ENCODE results near the gene GPC6.
A peak's percentile ranks its signal among the peaks of the same experiment; 100 is the strongest.

Gene GPC6

DNA sequence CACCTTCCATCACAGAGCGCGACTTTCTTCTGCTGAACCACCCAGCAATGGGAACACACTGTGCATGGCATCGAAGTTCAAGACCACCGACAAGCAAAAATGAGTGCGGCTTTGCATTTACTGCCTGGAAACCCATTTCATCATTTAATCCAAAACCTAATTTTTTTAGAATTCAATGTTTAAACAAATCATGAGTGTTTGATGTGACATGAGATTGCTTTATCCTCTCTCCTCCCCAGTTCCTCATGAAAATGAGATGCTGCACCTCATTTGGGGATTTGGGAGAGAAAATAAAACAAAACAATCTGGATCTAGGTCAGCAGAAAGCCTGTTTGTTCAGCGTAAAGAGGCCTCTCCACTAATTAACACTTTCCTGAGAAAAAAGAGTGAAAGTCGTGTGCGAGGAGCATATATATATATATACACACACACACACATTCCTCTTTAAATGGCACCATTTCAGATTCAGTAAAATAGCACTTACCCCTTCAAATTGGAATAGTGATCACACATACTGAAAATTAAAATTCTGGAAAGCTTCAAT, 1126.6 kb downstream of the GPC6 start:
- no peak for DNase-seq (ENCODE audit: low spot score)

DNA sequence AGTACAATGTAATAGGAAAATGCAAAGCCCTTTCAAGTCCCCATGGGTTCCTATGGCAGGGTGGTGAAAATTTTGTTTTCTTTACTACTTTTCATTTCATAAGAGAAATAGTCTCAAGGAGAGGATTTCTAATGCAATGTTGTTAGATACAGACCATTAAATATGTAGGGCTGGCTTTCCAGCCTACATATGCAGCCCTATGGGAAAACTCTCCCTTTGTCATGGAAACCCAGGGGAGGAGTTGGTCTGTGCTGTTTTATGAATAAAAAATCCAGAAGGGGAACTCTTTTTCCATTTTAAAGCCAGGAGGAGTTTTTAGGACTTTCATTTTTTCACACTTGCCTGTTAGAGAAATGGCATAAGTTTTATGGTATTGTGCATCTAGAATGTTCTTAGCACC, 1133.3 kb downstream of the GPC6 start:
- DNase-seq (ENCODE audit: low spot score): no peak

DNA sequence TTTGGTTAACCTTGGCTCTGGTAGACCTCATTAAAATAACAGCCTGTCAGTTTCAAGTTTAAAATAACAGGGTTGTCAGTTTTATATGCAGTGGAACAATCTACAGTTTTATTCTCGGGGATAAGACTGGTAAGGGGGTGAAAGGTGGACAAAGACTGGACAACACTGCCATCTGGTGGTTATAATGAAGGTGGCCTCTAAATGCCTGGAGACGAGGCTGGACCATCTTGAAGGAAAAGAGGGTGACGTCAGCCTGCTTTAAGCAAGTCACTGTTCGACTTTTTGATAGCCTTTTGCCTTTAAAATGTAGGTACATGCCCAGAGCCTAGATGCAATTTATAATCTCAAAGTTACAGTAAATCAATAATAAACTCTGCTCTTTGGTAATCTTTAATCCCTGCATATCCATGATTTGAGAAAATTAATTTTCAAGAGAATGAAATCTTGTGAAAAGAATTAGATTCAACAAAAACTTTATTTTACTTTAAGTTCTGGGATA, 1135.9 kb downstream of the GPC6 start:
- peak; percentile 75 for DNase-seq (ENCODE audit: low spot score)

DNA sequence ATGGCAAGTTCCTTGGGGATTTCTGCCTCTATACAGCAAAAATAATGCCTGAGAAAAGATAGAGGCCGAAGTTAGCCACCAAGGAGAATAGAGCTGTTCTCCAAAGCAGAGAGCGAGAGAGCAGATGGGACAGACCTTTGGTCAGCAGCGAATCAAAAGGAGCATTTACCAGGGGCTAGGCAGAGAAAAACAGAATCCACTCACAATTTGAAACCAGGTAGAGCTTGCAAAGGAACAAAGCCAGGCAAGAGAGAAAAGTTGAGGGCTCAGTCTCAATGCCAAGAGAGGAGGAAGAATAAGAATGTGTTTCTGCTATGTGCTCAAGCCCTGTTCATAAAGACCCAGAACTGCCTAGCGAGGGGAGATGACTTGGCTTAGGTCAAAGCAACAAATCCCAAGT, 1140.1 kb downstream of the GPC6 start:
- DNase-seq (ENCODE audit: low spot score): no peak

DNA sequence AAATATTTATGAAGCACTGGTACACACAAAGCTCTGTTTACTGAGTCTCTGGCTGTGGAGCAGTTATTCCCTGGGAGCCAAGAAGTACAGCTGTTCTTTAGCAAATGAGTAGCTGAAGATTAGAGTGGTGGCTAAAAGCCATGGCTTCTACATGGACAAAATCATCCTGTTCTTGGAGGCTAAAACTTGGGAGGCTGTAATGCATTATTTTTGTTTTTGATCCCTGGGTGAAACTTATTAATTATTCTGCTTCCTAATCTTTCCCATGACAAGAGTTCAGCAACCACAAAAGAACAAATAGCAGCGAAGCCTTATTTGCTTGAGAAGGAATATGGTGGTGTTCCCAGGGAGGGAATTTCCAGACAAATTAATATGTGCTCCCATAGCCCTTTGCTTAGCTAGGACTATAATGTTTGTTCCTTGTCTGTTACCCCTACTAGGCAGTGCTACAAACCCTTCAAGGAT, 1143.4 kb downstream of the GPC6 start:
- DNase-seq (ENCODE audit: low spot score): no peak

DNA sequence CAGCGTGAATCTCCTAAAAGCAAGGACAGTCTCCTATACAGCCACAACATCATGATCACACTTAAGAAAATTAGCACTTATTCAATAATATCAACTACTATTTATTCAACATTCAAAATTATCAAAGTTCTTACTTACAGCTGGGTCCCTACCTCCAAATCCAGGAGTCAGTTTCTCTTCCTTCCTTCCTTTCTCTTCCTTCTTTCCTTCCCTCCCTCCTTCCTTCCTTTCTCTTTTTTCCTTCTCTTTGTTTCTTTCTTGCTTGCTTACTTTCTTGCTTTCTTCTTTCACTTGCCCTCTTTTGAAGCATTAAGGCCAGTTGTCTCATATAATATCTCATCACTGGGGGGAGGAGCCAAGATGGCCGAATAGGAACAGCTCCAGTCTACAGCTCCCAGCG, 1145.2 kb downstream of the GPC6 start:
- DNase-seq (ENCODE audit: low spot score): no peak

DNA sequence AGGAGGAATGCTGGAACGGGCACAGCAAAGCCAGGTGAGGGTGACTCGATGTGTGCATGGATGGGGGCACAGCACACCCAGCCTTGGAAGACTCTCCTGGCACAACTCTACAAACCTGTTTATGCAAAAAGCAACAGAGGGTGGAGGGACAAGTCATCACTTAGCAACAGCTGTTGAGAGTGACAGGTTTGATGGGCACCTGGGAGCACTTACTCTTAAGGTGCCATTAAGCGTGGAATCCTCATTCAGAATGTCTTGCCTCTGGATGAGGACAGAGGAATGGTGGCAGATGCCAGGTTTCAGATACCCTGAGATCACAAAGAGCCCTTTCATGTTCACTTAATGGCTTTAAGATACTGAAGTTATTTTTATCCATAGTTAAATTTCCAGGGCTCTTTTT, 1155.9 kb downstream of the GPC6 start:
- no peak for DNase-seq (ENCODE audit: low spot score)

DNA sequence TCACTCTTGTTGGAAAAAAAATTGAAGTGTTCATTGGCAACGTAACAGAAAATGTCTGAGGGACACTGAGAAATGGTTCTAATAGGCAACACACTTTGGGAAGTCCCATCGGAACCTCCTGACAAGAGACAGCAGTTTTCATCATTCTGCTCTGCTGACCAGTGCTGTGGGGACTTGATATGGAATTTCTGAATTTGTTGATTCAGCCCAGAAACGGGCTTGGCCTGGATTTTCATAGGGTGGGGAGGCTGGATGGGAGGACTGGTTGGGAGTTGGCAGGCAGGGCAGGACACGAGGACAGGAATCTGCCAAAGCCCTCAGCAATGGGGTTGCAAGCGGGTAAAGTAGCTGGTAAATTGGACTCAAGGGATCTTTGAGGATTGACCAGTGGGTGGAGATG, 1156.4 kb downstream of the GPC6 start:
- no peak for DNase-seq (ENCODE audit: low spot score)

DNA sequence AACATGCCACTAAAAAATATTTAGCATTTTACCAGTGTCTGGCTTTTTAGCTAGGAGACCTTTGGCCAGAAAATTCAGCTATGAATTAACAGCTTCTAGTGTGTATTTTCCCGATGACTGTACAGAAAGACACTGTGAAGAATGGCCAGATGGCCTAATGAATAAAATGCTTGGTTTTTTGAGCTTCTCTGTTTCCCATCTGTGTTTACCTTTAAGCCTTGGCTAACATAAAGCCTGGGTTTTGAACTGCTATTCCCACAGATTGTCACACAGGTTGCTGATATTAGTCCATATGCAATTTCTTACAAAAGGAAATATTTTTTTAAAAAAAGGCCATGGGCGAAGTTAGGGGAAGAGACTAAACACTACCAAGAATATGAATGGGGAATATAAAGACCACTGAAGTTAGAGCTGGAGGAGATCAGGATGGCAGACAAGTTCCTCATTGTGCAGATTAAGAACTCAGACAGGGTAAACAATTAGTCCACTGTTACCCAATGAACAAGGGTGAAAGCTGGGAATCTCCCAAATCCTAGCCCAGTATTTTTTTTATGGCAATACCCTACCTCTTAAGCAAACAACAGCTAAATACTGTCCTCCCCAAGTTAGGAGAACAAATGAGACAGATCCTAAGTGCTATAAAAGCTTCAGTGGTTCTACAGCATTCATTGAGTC, 1157.8 kb downstream of the GPC6 start:
- DNase-seq (ENCODE audit: low spot score): no peak

DNA sequence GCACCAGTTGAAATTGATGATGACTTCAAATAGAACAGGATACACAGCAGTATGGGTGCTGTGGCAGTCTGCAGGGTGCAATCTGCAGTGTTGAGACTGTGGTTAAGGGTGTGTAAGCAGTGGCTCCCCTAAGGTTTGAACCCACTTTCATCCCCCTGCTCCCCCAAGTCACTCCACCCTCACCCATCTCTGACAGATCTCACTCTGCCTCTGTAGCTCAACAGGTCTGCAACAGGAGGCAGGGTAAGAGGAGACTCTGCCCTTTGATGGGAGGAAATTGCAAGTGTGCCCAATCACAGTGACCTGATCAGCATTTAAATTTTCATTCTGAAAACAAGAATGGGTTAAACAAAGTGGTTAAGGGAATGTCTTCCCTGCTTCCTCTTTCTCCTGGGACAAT, 1160.4 kb downstream of the GPC6 start:
- no peak for DNase-seq (ENCODE audit: low spot score)

DNA sequence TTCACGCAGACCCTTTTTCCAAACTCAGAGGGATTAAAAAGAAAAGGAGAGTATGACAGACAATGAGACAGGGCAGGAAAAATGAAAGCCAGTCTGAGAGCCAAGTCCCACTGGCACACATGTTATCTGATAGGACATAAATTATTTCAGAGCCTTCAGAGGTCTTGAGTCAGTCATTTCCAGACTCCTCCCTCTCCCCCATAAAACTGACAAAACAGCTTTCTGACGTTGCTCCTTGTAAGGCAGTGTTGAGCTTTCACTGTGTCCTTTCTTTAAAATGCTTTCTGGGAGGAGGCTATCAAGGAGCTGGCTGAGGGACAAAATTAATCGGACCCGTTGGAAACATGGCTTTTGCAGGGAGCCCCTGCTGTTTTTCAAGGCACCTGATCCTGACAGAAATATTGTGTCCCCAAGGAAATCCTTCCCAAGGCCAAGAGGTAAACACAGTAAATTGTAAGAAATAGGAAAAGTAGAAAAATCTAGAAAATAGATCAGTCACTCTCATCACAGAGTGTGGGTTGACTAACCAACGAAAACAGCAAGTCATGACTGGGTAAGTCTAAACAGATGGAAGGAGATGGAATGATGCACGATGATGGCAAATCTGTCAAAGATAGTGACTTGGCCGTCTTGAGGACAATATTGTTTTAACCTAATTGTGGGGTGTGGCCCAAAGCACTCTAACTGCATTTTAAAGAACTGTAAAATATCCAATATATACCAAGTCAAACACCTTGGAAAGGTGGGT, 1163.2 kb downstream of the GPC6 start:
- no peak for DNase-seq (ENCODE audit: low spot score)

DNA sequence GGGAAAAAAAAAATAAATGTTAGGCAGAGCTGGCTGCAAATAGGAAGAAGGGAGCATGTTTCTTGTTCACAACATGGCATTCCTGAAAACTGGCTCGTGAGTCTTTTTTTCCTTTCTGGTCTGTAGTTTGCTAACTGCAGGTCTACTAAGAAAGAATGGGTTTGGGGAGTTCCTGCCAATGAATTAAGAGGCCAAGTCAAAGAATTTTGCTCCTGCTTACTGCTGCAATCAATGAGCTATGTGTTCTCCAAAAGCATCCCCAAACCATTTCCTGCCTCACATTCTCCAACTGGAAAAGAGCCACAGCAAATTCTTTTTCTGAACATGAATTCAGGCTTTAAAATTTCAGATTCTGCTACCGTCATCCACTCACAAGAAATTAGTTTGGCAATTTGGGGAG, 1164.3 kb downstream of the GPC6 start:
- no peak for DNase-seq (ENCODE audit: low spot score)

DNA sequence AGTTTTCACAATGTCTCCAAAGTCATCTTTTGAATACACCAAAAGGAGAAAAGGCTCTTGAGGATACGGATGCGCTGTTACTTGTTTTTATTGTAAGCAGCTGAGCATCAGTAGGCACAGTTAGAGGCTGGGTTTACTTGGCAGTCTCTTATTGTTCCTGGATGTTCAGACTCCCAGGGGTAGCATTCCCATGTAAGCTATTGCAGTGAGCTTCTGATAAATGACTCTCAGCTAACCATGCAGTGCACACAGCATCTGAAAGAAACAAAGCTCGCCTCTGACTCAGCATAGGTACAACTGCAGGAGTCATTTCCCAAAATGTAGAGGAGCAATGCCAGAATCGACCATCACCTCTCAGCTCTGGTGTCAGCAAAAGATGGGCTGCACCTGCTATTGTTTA, 1168.1 kb downstream of the GPC6 start:
- DNase-seq (ENCODE audit: low spot score): no peak

DNA sequence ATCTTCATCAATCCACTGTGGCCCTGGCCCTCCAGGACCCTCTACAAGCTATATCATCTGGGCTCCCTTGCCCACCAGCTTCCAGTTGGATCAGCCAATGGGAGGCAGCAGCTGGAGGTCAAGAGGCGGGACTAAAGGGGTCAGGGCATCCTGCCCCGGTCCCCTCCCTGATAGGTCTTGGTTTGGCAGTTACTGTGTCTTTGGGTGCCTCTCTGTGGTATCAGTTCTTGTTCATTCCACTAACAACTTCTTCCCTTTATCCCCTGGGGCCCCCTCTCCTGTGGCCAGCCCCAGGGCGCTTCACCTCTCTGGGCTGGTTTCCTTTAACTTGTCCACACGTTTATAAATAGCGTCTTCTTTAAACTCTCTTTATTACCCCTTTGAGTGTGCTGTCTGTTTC, 1169.3 kb downstream of the GPC6 start:
- no peak for DNase-seq (ENCODE audit: low spot score)

DNA sequence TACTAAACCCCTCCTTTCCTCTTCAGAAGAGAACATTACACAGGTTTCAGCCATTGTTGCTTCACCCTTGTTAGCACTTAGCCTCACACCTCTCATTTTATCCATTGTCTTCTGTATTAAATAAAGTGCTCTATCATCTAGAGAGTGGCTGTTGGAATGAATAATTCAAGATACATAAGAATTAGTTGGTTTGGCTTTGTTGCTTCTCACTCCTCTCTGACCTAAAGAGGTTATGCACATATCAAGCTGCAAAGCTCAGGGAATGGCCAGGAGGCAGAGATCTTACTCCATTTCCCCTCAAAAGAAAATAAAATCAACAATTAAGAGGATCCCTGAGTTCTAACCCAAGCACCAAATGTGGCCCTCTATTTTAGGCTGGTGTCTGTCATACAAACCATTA, 1173.2 kb downstream of the GPC6 start:
- DNase-seq (ENCODE audit: low spot score): no peak

DNA sequence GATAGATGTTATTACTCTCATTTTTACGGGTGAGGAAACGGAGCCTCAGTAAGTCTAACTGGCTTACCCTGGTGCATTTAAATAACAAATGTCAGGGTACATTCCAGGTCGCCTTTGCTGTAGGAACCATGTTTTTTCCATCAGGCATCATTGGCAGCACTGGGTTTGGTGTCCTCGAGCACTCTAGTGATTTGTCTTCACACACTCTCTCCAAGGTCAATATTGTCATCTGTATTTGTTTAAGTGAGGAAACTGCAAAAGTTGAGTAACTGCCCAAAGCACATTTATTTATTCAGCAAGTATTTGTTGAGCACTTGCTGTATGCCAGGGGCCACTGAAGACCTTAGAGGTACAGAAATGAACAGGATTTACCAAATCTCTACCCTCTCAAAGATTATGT, 1174.3 kb downstream of the GPC6 start:
- DNase-seq (ENCODE audit: low spot score): no peak

DNA sequence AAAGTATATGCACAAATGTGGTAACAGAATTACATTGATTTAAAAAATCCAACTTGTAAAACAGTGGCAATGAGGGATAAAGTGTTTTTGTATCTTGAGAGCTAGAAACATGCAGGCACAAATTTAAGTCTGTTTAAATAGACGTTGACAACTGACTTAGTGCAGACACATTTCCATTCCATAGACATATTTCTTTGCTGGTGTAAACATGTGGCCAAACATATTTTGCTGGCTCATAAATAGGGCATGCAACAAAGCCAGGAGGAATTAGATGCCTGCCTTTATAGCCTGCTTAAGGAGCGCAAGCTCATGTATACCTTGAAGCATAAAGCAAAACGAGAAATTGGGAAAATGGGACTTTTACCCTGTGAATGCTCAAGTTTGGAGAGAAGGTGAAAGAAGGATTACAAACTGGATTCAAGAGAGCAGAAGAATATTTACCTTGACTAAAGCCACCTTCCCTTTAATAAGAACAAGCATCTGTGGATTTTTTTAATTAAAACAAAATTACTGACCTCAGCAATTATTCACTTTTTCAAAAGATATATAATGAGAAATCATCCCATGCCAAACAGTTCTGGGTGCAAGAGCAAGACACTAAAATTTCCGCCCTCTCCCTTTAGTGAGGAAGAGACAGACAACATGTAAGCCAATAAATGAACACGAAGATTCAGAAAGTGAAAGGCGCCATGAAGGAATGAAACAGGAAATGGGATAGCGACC, 1181.9 kb downstream of the GPC6 start:
- no peak for DNase-seq (ENCODE audit: low spot score)

DNA sequence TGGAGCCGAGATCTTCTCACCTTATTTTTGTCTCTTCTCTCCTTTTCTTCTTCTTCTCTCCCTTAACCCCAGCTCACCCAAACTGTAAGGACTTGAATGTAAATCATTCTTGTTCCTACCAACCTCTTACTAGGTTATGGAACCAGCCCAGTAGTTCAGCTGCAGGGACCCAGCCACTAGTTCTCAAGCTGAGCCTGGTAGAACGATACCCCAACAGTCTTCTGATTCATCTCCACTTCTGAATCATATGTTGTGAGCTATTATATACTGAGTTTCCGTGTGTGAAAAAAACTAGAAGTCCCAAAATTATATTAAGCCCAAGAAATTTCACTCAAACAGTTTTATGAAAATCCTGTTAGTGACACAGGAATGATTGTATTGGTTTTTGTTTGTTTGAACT, 1185.1 kb downstream of the GPC6 start:
- no peak for DNase-seq (ENCODE audit: low spot score)

DNA sequence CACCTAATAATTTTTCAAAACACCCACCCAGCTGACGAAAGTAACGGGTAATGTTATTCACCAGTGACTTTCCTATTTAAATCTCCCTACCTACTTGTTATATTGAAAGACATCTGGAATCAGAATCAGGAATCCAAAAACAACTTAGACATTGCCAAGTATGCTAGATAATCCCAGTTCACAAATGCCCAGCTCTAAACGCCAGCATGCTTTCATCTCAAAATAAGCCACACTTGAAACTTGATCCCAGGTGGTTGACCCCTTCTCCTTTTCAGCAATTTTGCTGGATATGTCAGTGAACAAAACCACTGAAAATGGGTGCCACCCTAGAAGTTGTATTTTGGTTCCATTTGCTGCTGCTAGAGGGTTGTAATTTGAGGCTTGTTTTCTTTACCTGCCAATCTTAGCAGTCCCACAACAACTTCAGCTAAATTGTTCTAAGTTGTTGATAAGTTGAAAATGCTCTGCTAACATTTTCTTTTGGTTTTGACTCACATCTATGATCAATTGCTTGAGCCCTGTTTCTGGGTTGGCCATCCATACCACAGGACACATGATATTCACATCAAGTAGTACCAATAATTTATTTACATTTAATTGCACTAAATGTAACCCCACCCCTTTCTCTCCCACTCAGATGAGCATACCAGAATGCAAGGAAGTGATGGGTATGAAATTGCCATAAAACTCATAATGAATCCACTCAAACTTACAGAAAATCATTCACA, 1186.4 kb downstream of the GPC6 start:
- DNase-seq (ENCODE audit: low spot score): no peak

DNA sequence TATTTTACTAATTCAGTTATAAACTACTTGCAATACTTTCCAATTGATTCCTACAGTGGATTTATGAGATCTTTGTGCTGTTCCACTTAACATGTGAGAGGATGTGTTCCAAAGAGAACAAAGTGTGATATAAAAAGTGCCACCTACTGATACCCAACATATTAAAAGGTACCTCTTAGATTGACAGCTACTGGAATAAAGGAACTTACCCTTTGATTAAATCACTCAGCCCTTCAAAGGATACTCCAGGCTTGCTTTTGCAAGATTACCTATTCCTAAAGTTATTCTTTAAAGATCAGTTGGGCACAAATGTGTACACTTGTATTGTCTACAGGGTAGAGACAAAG, 1187.0 kb downstream of the GPC6 start:
- DNase-seq (ENCODE audit: low spot score): no peak

DNA sequence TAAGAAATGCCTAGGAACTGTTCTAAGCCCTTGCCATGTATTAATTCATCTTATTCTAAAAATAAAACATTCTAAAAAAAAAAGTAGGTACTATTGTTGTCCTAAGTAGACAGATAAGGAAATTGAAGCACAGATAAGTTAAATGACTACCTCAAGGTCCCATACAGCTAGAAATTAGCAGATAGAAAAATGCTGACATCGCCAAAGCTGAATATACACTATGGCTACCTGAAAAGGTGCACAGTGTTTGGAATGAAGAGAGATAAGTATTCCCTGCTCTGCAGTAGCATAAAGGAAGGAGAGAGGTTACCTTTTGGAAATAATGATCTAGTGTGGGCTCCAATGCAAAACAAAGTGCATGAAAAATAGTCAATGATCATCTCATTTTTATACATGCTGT, 1187.5 kb downstream of the GPC6 start:
- no peak for DNase-seq (ENCODE audit: low spot score)

DNA sequence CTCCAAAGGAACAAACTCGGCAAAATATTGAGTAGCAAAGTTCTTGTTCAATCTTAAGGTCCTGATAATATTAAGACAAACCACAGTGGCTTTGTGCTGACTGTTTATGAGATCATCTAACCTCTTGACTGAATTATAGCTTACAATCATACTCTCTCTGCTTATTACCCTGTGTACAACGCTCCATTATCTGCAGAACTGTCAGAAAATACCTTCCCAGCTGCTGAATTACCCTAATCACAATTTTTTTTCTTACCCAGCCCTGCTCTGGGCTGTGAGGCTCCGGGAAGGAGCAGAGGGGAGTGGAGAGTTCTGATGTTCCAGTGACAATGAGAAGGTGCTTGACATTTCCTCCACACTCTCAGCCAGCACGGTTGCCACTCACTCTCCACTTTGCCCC, 1188.1 kb downstream of the GPC6 start:
- DNase-seq (ENCODE audit: low spot score): no peak

All from CD4-positive, alpha-beta T cell treated with Interleukin-15 for 4 hours (primary cell).